PC-3 (cell line): ENCODE data around the gene FOXN3.

Experiments
- CTCF ChIP-seq: fragments of 300-600 bp; sonication (generic); conservative IDR thresholded peaks from 2 replicates; pipeline ENCODE4 v1.5.1; 2017; ENCODE audit warnings: antibody characterized with exemption, low read depth, mild to moderate bottlenecking, low read length
- EZH2phosphoT487 ChIP-seq: fragments of 300-600 bp; sonication (generic); IDR thresholded peaks from 2 replicates; pipeline ENCODE4 v1.6.1; 2018; ENCODE audit warnings: mild to moderate bottlenecking, antibody characterized with exemption, low read length, borderline replicate concordance

- TF ChIP-seq CTCF, result no peak
- TF ChIP-seq EZH2phosphoT487, result no peak
These were observed 149.4 kb downstream of the FOXN3 start for GRCh38 chr14:89267656-89268055.
